Activated T-cell treated with anti-CD3 and anti-CD28 coated beads for 4 hours (primary cell): ENCODE data around the gene CNTNAP5.

Experiments used
- DNase-seq: peaks from one replicate; pipeline ENCODE4 v3.0.0-alpha.2; 2020

CNTNAP5 gene

GRCh38 chr2:124065636-124066035, 40.5 kb downstream of the CNTNAP5 start:
- no peak for DNase-seq

- DNase-seq = no peak
These were observed 41.7 kb downstream of the CNTNAP5 start for GRCh38 chr2:124066776-124067175.

- DNase-seq = no peak
These were observed 54.0 kb downstream of the CNTNAP5 start for GRCh38 chr2:124079045-124079444.

GRCh38 chr2:124080281-124081153, 55.4 kb downstream of the CNTNAP5 start:
- DNase-seq = no peak

- DNase-seq = no peak
These were observed 56.1 kb downstream of the CNTNAP5 start for GRCh38 chr2:124081154-124081716.

GRCh38 chr2:124088616-124089015, 63.5 kb downstream of the CNTNAP5 start:
- DNase-seq = no peak

- no peak for DNase-seq
These were observed 66.6 kb downstream of the CNTNAP5 start for GRCh38 chr2:124091721-124092120.

GRCh38 chr2:124092651-124093050, 67.6 kb downstream of the CNTNAP5 start:
- no peak for DNase-seq

- DNase-seq = no peak
These were observed 79.8 kb downstream of the CNTNAP5 start for GRCh38 chr2:124104914-124105313.

- no peak for DNase-seq
These were observed 87.1 kb downstream of the CNTNAP5 start for GRCh38 chr2:124112206-124112605.

GRCh38 chr2:124112966-124113365, 87.9 kb downstream of the CNTNAP5 start:
- DNase-seq = no peak

- DNase-seq = no peak
These were observed 95.2 kb downstream of the CNTNAP5 start for GRCh38 chr2:124120246-124120645.

GRCh38 chr2:124121106-124121505, 96.0 kb downstream of the CNTNAP5 start:
- DNase-seq = no peak

- DNase-seq = no peak
These were observed 96.7 kb downstream of the CNTNAP5 start for GRCh38 chr2:124121760-124122275.

GRCh38 chr2:124122340-124122739, 97.3 kb downstream of the CNTNAP5 start:
- DNase-seq = no peak

GRCh38 chr2:124131276-124131675, 106.2 kb downstream of the CNTNAP5 start:
- no peak for DNase-seq

GRCh38 chr2:124136110-124136509, 111.0 kb downstream of the CNTNAP5 start:
- DNase-seq = no peak

- no peak for DNase-seq
These were observed 113.0 kb downstream of the CNTNAP5 start for GRCh38 chr2:124138076-124138475.

GRCh38 chr2:124145982-124146381, 120.9 kb downstream of the CNTNAP5 start:
- DNase-seq = no peak

- DNase-seq = no peak
These were observed 122.5 kb downstream of the CNTNAP5 start for GRCh38 chr2:124147552-124147951.

- DNase-seq = no peak
These were observed 124.5 kb downstream of the CNTNAP5 start for GRCh38 chr2:124149571-124149970.

GRCh38 chr2:124151691-124152090, 126.6 kb downstream of the CNTNAP5 start:
- DNase-seq = no peak

GRCh38 chr2:124153713-124154112, 128.6 kb downstream of the CNTNAP5 start:
- DNase-seq = no peak

GRCh38 chr2:124159166-124159565, 134.1 kb downstream of the CNTNAP5 start:
- DNase-seq = no peak
